Rectal smooth muscle tissue (tissue), 1 donor: Measurements from ENCODE around the gene CIB4.

Experiments
- H3K27ac ChIP-seq: one replicate; pipeline ENCODE4 v1.7.0; 2013; ENCODE audit warnings: low read depth, low read length, inconsistent platforms
- H3K27me3 ChIP-seq: one replicate; pipeline ENCODE4 v1.7.0; 2013; ENCODE audit warnings: low read length; ENCODE audit not compliant: control insufficient read depth, insufficient read depth
- H3K36me3 ChIP-seq: one replicate; pipeline ENCODE4 v1.7.0; 2013; ENCODE audit warnings: low read length; ENCODE audit not compliant: control insufficient read depth, insufficient read depth
- H3K4me1 ChIP-seq: one replicate; pipeline ENCODE4 v1.7.0; 2013; ENCODE audit warnings: low read length; ENCODE audit not compliant: control insufficient read depth, insufficient read depth
- H3K4me3 ChIP-seq: one replicate; pipeline ENCODE4 v1.7.0; 2013; ENCODE audit warnings: low read length
- H3K9ac ChIP-seq: one replicate; pipeline ENCODE4 v1.7.0; 2013; ENCODE audit warnings: low read length

CIB4 gene

DNA sequence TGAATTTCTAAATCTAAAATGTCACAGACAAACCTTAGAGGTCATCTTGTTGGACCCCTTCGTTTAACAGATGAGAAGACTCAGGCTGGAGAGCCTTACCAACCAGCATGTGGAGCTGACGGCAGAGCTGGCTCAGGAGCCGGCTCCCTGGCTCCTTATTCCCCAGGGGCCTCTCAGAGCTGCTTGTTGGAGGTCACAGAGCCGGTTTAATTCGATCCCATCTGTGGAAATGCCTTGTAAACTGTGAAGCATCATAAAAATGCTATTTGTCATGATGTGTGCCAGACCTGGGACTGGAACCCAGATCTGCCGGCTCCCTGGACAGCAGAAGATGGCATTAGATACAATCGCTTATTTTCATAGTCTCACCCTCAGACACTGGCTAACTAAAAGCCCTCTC lies 8.2 kb upstream of the CIB4 start:
- H3K27me3 ChIP-seq = peaks cover 2% of the 10 kb centered on the region

DNA sequence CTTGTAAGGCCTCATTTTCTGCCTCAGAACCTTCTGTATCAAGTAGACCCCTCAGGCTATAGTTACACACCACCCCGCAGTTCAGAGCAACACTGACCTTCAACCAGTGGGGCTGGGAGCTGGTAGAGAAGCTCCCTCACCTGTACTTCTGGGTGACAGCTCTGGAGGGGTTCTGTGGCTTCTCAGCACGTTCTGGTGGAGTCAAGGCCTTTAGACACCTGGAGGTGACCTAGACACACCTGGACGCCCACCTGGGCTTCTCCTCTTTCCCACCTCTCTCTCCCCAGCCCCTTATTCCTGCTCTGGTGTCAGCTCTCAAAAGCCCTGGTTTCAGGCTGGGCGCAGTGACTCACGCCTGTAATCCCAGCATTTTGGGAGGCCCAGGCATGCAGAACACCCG lies 7.3 kb upstream of the CIB4 start:
- Histone ChIP-seq H3K9ac (no peak overlapping the region), H3K4me1 (no peaks in the 10 kb centered on the region), H3K4me3 (no peak overlapping the region), H3K27ac (no peak overlapping the region), H3K27me3 (peaks cover 2% of the 10 kb centered on the region), H3K36me3 (no peaks in the 10 kb centered on the region)

More for the DNA sequence above, 8.2 kb upstream of the CIB4 start:
- Histone ChIP-seq H3K36me3 (no peaks in the 10 kb centered on the region), H3K4me1 (no peaks in the 10 kb centered on the region), H3K9ac (no peak overlapping the region), H3K27ac (no peak overlapping the region), H3K4me3 (no peak overlapping the region)

DNA sequence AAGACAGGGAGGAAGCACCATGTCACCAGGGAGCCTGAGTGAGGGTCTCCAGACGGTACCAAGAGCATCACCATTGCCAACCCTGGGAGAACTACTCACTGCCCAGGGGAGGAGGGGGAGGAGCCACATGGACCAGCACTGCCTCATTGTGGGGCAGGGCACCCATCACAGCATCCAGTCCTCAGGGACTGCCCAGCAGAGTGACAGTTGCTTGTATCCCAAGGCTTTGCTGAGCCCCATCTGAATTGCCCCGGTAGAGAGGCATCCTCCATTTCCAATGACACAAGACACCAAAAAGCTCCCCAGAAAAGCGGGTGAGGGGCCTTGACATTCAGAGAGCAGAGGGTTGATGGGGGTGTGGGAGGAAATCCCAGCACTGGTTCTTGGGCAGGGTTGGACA lies 6.8 kb upstream of the CIB4 start:
- H3K27ac ChIP-seq = no peak overlapping the region
- H3K27me3 ChIP-seq = peaks cover 2% of the 10 kb centered on the region
- H3K9ac ChIP-seq = no peak overlapping the region
- H3K4me3 ChIP-seq = no peak overlapping the region
- no peaks in the 10 kb centered on the region for H3K4me1 ChIP-seq
- no peaks in the 10 kb centered on the region for H3K36me3 ChIP-seq

DNA sequence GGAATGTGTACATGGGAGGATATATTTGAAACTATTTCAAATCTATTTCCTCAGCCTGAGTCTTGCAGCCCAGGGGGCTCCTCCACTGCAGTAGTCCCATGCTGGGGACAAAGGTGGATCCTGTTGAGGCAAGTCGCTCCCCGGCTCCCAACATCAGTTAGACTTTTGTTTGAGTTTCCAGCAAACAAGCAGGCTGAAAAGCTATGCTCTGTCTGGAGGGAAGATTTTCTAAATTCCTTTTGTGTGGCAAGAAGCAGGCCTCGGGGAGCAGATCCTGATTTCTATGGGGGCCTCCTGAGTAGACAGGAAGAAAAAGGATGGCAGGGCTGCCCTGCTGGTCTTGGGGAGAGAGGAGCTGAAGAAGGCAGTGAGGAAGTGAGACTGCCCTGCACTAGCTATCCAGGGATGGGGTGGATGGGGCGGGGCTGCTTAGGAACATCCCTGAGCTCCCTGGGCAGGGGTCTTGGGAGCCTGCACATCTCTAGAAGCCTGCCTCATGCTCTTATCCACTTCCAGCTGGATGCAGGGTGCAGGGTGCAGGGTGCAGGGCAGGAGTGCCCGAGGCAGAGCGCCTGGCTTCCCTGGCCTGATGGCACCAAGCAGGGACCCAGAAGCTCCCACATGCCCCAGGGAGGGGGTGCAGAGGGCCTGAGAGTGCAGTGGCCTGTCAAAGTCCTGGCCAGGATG lies 6.0 kb upstream of the CIB4 start:
- no peak overlapping the region for H3K4me3 ChIP-seq
- no peak overlapping the region for H3K27ac ChIP-seq
- no peaks in the 10 kb centered on the region for H3K4me1 ChIP-seq
- peaks cover 2% of the 10 kb centered on the region for H3K27me3 ChIP-seq
- no peak overlapping the region for H3K9ac ChIP-seq
- H3K36me3 ChIP-seq = no peaks in the 10 kb centered on the region

DNA sequence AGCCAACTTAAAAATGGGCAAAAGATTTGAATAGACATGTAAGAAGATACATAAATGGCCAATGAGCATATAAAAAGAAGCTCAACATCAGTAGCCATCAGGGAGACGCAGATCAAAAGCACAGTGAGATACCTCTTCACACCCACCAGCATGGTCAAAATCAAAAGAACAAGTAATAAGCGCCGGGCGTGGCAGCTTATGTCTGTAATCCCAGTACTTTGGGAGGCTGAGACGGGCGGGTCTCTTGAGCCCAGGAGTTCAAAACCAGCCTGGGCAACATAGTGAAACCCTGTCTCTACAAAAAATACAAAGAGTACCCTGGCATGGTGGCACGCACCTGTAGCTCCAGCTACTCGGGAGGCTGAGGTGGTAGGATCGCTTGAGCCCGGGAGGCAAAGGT lies 4.6 kb upstream of the CIB4 start:
- H3K27ac ChIP-seq = no peak overlapping the region
- peaks cover 2% of the 10 kb centered on the region for H3K27me3 ChIP-seq
- H3K4me3 ChIP-seq = no peak overlapping the region
- no peaks in the 10 kb centered on the region for H3K4me1 ChIP-seq
- H3K36me3 ChIP-seq = no peaks in the 10 kb centered on the region
- no peak overlapping the region for H3K9ac ChIP-seq

DNA sequence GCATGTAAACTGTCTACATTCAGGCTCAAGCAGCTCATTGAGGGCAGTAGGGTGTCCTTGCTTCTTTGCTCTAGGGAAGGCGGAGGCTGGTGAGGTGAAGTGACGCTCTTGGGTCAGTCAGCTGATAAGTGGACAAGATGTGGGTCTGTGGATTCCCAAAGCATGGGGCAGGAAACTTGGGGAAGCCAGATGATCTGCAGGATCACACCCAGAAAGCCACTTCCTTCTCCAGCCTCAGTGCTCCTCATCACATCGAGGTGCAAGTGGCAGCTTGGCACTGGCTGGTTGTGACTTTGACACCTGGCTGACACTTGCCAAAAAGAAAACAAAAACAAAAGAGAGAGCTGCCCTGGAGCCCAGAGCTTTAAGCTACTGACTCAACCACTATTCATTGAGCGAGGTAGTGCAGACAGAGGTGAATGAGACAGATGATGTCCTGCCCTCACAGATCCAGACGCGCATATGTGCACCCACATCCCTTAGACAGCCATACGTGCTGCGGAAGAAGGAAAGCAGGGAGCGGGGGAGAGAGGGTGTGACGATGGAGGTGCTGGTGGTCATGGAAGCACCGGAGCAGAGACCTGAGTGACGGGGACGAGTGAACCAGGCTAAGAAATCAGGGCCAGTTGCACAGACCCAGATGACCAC lies 3.1 kb upstream of the CIB4 start:
- Histone ChIP-seq H3K27ac (no peak overlapping the region), H3K36me3 (no peaks in the 10 kb centered on the region), H3K27me3 (peaks cover 2% of the 10 kb centered on the region), H3K9ac (no peak overlapping the region), H3K4me1 (no peaks in the 10 kb centered on the region), H3K4me3 (no peak overlapping the region)

DNA sequence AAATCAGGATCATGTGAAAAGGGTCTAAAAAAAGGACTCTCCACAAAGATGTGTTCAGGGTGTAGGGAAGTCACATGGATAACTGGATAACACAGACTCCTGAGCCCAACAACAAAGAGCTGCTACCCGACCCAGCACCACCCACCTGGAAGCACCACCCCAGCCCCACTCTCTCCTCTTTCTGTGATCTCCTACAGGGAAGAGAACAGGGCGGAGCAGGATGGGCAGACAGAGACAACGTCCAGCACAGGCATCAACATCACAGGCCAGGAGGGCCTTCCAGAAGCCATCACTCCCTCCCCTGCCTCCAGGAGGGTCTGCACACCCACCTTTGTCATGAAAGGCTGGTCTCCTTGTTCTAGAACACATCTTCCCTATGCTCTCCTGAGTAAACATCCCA lies 1.3 kb upstream of the CIB4 start:
- peaks cover under 1% of the 10 kb centered on the region for H3K27me3 ChIP-seq
- H3K4me1 ChIP-seq = no peaks in the 10 kb centered on the region
- H3K27ac ChIP-seq = no peak overlapping the region
- H3K9ac ChIP-seq = no peak overlapping the region
- H3K4me3 ChIP-seq = no peak overlapping the region
- no peaks in the 10 kb centered on the region for H3K36me3 ChIP-seq

DNA sequence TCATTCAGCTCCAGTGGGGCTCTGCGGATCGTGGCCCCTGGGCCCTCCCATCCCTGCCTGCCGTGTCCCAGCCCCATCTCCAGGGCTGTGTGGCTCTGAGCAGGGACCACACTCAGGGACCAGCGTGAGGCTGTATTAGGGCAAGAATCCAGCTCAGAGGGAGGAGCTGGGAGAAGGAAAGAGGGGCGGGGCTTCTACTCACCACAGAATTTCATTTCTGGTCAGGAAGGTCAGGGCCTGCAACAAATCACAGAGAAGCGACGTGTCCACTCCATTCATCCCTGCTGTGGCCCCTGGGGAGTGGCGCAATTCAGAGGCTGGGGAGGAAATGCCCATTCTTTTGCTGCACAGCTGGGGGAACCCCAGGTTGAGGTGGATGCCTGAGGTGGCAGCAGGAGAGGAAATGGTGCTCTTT lies 828 bp downstream of the CIB4 start:
- H3K27ac ChIP-seq = no peak overlapping the region
- no peaks in the 10 kb centered on the region for H3K27me3 ChIP-seq
- H3K4me1 ChIP-seq = no peaks in the 10 kb centered on the region
- no peak overlapping the region for H3K4me3 ChIP-seq
- no peak overlapping the region for H3K9ac ChIP-seq
- no peaks in the 10 kb centered on the region for H3K36me3 ChIP-seq

DNA sequence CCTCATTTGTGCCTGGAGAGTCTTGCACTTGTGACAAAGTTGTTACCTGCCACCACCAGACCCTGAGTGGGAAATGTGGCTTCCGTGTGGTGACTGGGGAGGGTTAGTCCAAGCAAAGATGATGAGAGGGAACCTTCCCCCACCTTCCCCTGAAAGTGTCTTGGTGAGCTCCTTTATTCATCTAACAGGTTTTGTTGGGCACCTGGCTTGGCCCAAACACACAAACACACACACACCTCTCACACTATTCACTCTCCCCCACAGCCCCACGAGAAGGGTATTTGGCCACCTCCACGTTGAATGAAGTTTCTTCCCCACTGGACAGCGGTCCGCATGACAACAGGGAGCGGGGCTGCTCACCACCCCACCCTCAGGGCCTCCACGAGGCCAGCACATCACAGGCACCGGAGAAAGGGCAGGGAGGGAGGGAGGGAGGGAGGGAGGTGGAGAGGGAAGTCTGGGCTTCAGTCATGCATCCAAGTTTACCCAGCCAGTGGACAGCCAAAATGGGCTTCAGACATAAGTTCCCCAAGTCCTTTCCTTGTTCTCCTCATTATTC lies 1.4 kb downstream of the CIB4 start:
- Histone ChIP-seq H3K4me1 (no peaks in the 10 kb centered on the region), H3K9ac (no peak overlapping the region), H3K36me3 (no peaks in the 10 kb centered on the region), H3K27me3 (no peaks in the 10 kb centered on the region), H3K4me3 (no peak overlapping the region), H3K27ac (no peak overlapping the region)

DNA sequence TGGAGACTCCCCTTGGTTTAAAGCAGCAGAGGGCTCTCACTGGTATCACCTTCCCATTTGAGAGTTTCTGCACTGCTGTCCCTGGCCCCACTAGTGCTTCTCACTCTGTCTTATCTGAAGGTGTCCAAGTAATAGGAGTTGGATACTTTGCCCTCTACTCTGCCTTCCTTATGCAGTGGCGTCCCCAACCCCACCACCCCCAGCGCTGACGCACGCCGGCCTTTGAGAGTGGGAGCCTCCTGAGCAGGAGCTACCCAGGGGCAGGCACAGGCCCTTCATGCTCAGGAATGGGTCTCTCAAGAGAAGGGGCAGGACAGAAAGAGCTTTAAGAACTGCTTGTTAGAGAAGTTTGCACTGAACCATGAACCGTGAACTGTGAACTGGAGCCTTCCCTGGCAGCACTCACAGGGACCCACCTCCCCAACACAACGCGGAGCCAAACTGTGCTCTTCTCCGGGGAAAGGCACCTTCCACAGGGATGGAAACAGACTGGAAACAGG lies 3.3 kb downstream of the CIB4 start:
- Histone ChIP-seq H3K27me3 (no peaks in the 10 kb centered on the region), H3K9ac (no peak overlapping the region), H3K36me3 (no peaks in the 10 kb centered on the region), H3K4me1 (no peaks in the 10 kb centered on the region), H3K4me3 (no peak overlapping the region), H3K27ac (no peak overlapping the region)

DNA sequence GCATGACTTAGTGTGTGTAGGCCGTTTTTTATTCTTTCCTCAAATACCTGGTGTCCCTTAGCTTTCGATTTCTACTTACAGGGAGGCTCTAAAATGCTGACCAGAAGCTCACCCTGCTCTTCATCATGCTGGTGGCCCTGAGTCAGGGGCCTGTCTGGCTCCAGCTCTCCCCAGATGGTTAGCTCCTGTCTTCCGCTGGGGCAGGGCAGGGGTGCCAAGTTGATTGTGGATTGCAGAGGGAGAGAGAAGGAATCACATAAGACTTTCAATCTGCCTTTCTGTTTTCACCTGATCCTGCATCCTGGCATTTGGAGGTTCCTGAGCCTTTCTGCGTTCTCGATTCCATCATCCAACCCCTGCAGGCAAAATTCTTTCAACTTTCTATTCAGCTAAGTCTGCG lies 4.2 kb downstream of the CIB4 start:
- Histone ChIP-seq H3K27ac (no peak overlapping the region), H3K27me3 (no peaks in the 10 kb centered on the region), H3K36me3 (no peaks in the 10 kb centered on the region), H3K4me1 (no peaks in the 10 kb centered on the region), H3K4me3 (no peak overlapping the region), H3K9ac (no peak overlapping the region)

DNA sequence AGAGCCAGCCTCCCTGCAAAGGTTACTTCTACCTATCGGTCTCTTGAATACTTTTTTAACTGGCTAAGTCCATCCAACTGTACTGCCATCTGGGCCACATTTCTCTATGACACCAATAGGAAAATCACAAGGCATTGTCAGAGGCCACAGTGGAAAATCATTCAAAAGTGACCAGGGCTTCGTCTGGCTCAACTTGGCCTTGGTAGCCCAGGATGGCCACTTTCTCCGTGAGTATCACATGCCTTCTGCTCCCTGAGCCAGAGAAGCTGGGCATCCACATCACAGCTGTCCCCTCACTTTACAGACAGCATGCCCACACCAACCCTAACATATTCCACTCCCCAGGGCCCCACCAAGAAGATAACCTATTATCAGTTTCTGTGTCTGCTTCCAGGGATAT lies 5.8 kb downstream of the CIB4 start:
- no peaks in the 10 kb centered on the region for H3K4me1 ChIP-seq
- no peak overlapping the region for H3K4me3 ChIP-seq
- H3K27ac ChIP-seq = no peak overlapping the region
- no peaks in the 10 kb centered on the region for H3K36me3 ChIP-seq
- no peaks in the 10 kb centered on the region for H3K27me3 ChIP-seq
- H3K9ac ChIP-seq = no peak overlapping the region
